K562 (cell line): ENCODE data around the gene PRRC2A. TPM values are rescaled to one million over a fixed set of nuclear protein-coding genes. Genes with fewer than 3 reads are reported as not detected.

ENCODE experiments used
- ADNP ChIP-seq: fragments of 200-800 bp; sonication (Bioruptor generic); IDR thresholded peaks from 2 replicates; pipeline ENCODE4 v1.6.1; 2016; ENCODE audit warnings: missing genetic modification characterization, missing compliant biosample characterization
- CHD2 ChIP-seq: IDR thresholded peaks from 2 replicates; pipeline ENCODE4 v1.6.1; 2011; ENCODE audit warnings: low read depth, low read length
- CREB1 ChIP-seq, 2 experiments: sonication (generic) in 1 of 2; formaldehyde crosslinking in 1 of 2; IDR thresholded peaks; 2 replicates each; pipeline versions ENCODE4 v1.6.1 to v1.8.0; 2012 to 2022; ENCODE audit warnings: inconsistent platforms in 1 of 2, mild to moderate bottlenecking in 1 of 2, missing genetic modification reagents in 1 of 2, moderate library complexity in 1 of 2
- CXXC5 ChIP-seq: fragments of 250-450 bp; sonication (Bioruptor Pico); IDR thresholded peaks from 2 replicates; pipeline ENCODE4 v1.8.0; 2022; ENCODE audit warnings: inconsistent platforms, mild to moderate bottlenecking, moderate library complexity
- DEAF1 ChIP-seq: fragments of 450-650 bp; formaldehyde crosslinking; IDR thresholded peaks from 2 replicates; pipeline ENCODE4 v1.4.0; 2020; ENCODE audit warnings: mild to moderate bottlenecking, moderate library complexity
- HDAC1 ChIP-seq, 2 experiments: fragments of 450-650 bp; IDR thresholded peaks; 2 replicates each; pipeline ENCODE4 v1.6.1; 2016 to 2017; ENCODE audit warnings: inconsistent platforms in 1 of 2, mild to moderate bottlenecking in 1 of 2, moderate library complexity in 1 of 2
- MTA2 ChIP-seq: fragments of 450-650 bp; IDR thresholded peaks from 2 replicates; pipeline ENCODE4 v1.6.1; 2016; ENCODE audit warnings: low read depth
- PCBP1 ChIP-seq: fragments of 200-400 bp; formaldehyde crosslinking; IDR thresholded peaks from 2 replicates; pipeline ENCODE4 v1.6.1; 2018; ENCODE audit warnings: mild to moderate bottlenecking, low read depth, low read length; ENCODE audit not compliant: poor library complexity, severe bottlenecking
- PRDM10 ChIP-seq: fragments of 450-650 bp; IDR thresholded peaks from 2 replicates; pipeline ENCODE4 v1.6.1; 2018; ENCODE audit not compliant: partially characterized antibody
- PTRF ChIP-seq: fragments of 450-650 bp; IDR thresholded peaks from 2 replicates; pipeline ENCODE4 v1.6.1; 2016; ENCODE audit warnings: mild to moderate bottlenecking, missing genetic modification characterization, missing compliant biosample characterization
- PURB ChIP-seq: sonication (generic); formaldehyde crosslinking; IDR thresholded peaks from 2 replicates; pipeline ENCODE4 v1.9.0; 2021; ENCODE audit warnings: low read depth, mild to moderate bottlenecking, missing genetic modification reagents
- RB1 ChIP-seq: fragments of 450-650 bp; IDR thresholded peaks from 2 replicates; pipeline ENCODE4 v1.6.1; 2017; ENCODE audit warnings: low read depth, mild to moderate bottlenecking
- RBM14 ChIP-seq: fragments of 200-400 bp; formaldehyde crosslinking; IDR thresholded peaks from 2 replicates; pipeline ENCODE4 v1.6.1; 2018; ENCODE audit warnings: low read depth, mild to moderate bottlenecking, low read length, moderate library complexity, borderline replicate concordance; ENCODE audit not compliant: insufficient read depth
- RFX5 ChIP-seq: IDR thresholded peaks from 2 replicates; pipeline ENCODE4 v1.6.1; 2011; ENCODE audit warnings: low read depth, mild to moderate bottlenecking, improper control_type of control experiment, low read length
- ZC3H11A ChIP-seq: IDR thresholded peaks from 2 replicates; pipeline ENCODE4 v1.6.1; 2012; ENCODE audit warnings: low read depth, low read length, improper control_type of control experiment
- ZNF263 ChIP-seq: sonication (generic); formaldehyde crosslinking; IDR thresholded peaks from 2 replicates; pipeline ENCODE4 v1.8.0; 2022; ENCODE audit warnings: mild to moderate bottlenecking, missing genetic modification reagents, borderline replicate concordance
- ZNF3 ChIP-seq: fragments of 250-450 bp; sonication (Bioruptor Pico); IDR thresholded peaks from 2 replicates; pipeline ENCODE4 v1.5.0; 2021; ENCODE audit warnings: mild to moderate bottlenecking, moderate library complexity
- ZNF311 ChIP-seq: fragments of 250-450 bp; sonication (Bioruptor Pico); IDR thresholded peaks from 2 replicates; pipeline ENCODE4 v1.4.0; 2020; ENCODE audit warnings: mild to moderate bottlenecking, moderate library complexity
- polyA plus RNA-seq, 8 experiments: library from polyadenylated mRNA; depleted of rRNA in 4 of 8; stranded (reverse) in 5 of 8; unstranded in 3 of 8; fragments of >200 nt; fragmentation: Nextera tagmentation in 2 of 8; fragmentation: Illumina TruSeq in 1 of 8; extraction: Ambion mirVana in 2 of 8; extraction: Trizol in 1 of 8; gene quantifications; 2 replicates each; pipeline versions ENCODE4 v1.2.1 to v1.2.3, GENCODE V29; 2011 to 2014; ENCODE audit warnings: inconsistent platforms in 1 of 8, missing spikeins in 1 of 8
- total RNA-seq, 7 experiments: library from RNA; depleted of rRNA in 6 of 7; stranded (reverse); fragments of >200 nt in 6 of 7; fragmentation: Illumina TruSeq in 2 of 7; extraction: Trizol in 2 of 7; gene quantifications; 2 replicates each; pipeline versions ENCODE4 v1.2.1 to v1.2.3, GENCODE V29; 2011 to 2021; ENCODE audit warnings: low replicate concordance in 1 of 7
- TF ChIP-seq, protein P1 (sequence below): fragments of 450-650 bp; IDR thresholded peaks from 2 replicates; pipeline ENCODE4 v1.6.1; 2017; ENCODE audit warnings: antibody characterized with exemption, mild to moderate bottlenecking

PRRC2A gene
- total and polyA plus RNA-seq, 9 of the 15 experiments (the other 6 are each of a cell fraction or from before 2014, with no cell fraction given) = 1.0 to 332 (median 63.0) TPM

- peak; percentile 98 for TF ChIP-seq ZNF263 (CRISPR knock-in tag)
- peak; percentile 96; the same call in 1 of the 2 replicates for TF ChIP-seq RBM14
- TF ChIP-seq, protein P1, sequence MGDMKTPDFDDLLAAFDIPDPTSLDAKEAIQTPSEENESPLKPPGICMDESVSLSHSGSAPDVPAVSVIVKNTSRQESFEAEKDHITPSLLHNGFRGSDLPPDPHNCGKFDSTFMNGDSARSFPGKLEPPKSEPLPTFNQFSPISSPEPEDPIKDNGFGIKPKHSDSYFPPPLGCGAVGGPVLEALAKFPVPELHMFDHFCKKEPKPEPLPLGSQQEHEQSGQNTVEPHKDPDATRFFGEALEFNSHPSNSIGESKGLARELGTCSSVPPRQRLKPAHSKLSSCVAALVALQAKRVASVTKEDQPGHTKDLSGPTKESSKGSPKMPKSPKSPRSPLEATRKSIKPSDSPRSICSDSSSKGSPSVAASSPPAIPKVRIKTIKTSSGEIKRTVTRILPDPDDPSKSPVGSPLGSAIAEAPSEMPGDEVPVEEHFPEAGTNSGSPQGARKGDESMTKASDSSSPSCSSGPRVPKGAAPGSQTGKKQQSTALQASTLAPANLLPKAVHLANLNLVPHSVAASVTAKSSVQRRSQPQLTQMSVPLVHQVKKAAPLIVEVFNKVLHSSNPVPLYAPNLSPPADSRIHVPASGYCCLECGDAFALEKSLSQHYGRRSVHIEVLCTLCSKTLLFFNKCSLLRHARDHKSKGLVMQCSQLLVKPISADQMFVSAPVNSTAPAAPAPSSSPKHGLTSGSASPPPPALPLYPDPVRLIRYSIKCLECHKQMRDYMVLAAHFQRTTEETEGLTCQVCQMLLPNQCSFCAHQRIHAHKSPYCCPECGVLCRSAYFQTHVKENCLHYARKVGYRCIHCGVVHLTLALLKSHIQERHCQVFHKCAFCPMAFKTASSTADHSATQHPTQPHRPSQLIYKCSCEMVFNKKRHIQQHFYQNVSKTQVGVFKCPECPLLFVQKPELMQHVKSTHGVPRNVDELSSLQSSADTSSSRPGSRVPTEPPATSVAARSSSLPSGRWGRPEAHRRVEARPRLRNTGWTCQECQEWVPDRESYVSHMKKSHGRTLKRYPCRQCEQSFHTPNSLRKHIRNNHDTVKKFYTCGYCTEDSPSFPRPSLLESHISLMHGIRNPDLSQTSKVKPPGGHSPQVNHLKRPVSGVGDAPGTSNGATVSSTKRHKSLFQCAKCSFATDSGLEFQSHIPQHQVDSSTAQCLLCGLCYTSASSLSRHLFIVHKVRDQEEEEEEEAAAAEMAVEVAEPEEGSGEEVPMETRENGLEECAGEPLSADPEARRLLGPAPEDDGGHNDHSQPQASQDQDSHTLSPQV = peak; percentile 73; the same call in 1 of the 2 replicates
- TF ChIP-seq DEAF1 = peak; percentile 77
- TF ChIP-seq ZNF3 (CRISPR knock-in tag) = no peak
- no peak for TF ChIP-seq RFX5
- peak; percentile 35 for TF ChIP-seq PRDM10
- no peak for TF ChIP-seq PTRF (tag)
- peak; percentile 74 for TF ChIP-seq CREB1 (IDR thresholded peaks at IDR 0.05)
- peak; percentile 89 for TF ChIP-seq CREB1 (CRISPR knock-in tag; IDR thresholded peaks at IDR 0.05)
- TF ChIP-seq RB1 = peak; percentile 97
- TF ChIP-seq PURB = no peak
- TF ChIP-seq MTA2 = 0 out of 2 replicates have a peak, but pooled peaks have one; percentile 19
- TF ChIP-seq ZC3H11A = no peak
- no peak for TF ChIP-seq ZNF311 (CRISPR knock-in tag)
- no peak for TF ChIP-seq ADNP (tag)
- TF ChIP-seq CHD2 = peak; percentile 46
- TF ChIP-seq HDAC1 (IDR thresholded peaks at IDR 0.05) = peak in 1 of 2 experiments; percentile 74; a peak in 1 of 4 replicates
- TF ChIP-seq CXXC5 (CRISPR knock-in tag) = peak; percentile 97
- TF ChIP-seq PCBP1 = peak; percentile 82
Observed at GRCh38 chr6:31580807-31581433, 39.6 kb upstream of the PRRC2A start (continued).
